ENCODE data around the gene APBB1IP. TPM values are rescaled to one million over a fixed set of nuclear protein-coding genes. Genes with fewer than 3 reads are reported as not detected.
A peak's percentile ranks its signal among the peaks of the same experiment; 100 is the strongest.

APBB1IP gene
- polyA plus RNA-seq, 2 of the 4 experiments (the other 2 are of a cell fraction): 0.96 to 9.2 TPM

DNA sequence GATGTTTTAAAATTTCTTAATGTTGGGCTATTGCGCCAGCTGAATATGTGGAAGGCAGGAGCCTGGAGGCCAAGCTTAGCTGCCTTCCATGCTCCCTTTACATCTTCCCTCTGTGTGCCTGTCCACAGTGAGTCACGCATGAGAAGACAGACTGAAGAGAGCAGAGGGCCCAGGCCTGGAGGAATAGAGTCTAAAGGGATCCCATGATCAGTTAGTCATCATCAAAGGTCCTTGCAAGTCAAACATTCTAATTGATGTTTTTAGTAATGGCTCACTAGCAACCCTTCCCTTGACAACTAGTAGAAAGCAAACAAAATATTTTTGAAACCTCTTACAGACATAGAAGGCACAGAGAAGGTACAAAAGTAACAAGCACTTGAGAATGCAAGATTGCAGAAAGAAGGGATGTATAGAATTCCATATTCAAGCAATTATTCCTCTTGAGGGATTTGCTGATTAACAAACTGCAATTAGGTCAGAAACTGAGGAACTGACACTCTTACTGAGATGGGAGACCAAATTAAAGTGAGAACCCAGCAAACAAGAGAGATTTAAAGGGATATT is 30.7 kb upstream of the APBB1IP start (continued):
- TF ChIP-seq HDAC2 (IDR thresholded peaks at IDR 0.05) (no peak), ZSCAN20 (CRISPR knock-in tag; IDR thresholded peaks at IDR 0.05) (no peak), JUNB (IDR thresholded peaks at IDR 0.05) (peak; percentile 92), FOSL2 (IDR thresholded peaks at IDR 0.05) (peak; percentile 88), FOSL2 (CRISPR knock-in tag; IDR thresholded peaks at IDR 0.05) (peak; percentile 97), CBX2 (IDR thresholded peaks at IDR 0.05; ENCODE audit: borderline replicate concordance, low read depth) (no peak), EP300 (IDR thresholded peaks at IDR 0.05) (peak; percentile 71 to 85; a peak in 3 of 5 replicates), SREBF2 (IDR thresholded peaks at IDR 0.05) (no peak), SMC3 (IDR thresholded peaks at IDR 0.05) (peak; percentile 42), ZC3H11A (IDR thresholded peaks at IDR 0.05) (no peak), EHMT2 (IDR thresholded peaks at IDR 0.05; ENCODE audit: low read depth) (no peak), FOSB (CRISPR knock-in tag; IDR thresholded peaks at IDR 0.05) (no peak), E2F6 (IDR thresholded peaks at IDR 0.05; ENCODE audit: borderline replicate concordance, low read depth) (no peak), EHF (CRISPR knock-in tag; IDR thresholded peaks at IDR 0.05) (no peak), CTCF (IDR thresholded peaks at IDR 0.05) (no peak), RCOR1 (IDR thresholded peaks at IDR 0.05; ENCODE audit: low read depth, low read length) (no peak), ESRRA (IDR thresholded peaks at IDR 0.05; ENCODE audit: borderline replicate concordance, low read length) (no peak)
- TF ChIP-seq, protein P1, sequence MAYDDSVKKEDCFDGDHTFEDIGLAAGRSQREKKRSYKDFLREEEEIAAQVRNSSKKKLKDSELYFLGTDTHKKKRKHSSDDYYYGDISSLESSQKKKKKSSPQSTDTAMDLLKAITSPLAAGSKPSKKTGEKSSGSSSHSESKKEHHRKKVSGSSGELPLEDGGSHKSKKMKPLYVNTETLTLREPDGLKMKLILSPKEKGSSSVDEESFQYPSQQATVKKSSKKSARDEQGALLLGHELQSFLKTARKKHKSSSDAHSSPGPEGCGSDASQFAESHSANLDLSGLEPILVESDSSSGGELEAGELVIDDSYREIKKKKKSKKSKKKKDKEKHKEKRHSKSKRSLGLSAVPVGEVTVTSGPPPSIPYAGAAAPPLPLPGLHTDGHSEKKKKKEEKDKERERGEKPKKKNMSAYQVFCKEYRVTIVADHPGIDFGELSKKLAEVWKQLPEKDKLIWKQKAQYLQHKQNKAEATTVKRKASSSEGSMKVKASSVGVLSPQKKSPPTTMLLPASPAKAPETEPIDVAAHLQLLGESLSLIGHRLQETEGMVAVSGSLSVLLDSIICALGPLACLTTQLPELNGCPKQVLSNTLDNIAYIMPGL (CRISPR knock-in tag; IDR thresholded peaks at IDR 0.05; ENCODE audit: borderline replicate concordance): no peak
- TF ChIP-seq, protein P2, sequence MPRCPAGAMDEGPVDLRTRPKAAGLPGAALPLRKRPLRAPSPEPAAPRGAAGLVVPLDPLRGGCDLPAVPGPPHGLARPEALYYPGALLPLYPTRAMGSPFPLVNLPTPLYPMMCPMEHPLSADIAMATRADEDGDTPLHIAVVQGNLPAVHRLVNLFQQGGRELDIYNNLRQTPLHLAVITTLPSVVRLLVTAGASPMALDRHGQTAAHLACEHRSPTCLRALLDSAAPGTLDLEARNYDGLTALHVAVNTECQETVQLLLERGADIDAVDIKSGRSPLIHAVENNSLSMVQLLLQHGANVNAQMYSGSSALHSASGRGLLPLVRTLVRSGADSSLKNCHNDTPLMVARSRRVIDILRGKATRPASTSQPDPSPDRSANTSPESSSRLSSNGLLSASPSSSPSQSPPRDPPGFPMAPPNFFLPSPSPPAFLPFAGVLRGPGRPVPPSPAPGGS (IDR thresholded peaks at IDR 0.05): 0 out of 3 replicates have a peak, but pooled peaks have one; percentile 52
- TF ChIP-seq, protein P3, sequence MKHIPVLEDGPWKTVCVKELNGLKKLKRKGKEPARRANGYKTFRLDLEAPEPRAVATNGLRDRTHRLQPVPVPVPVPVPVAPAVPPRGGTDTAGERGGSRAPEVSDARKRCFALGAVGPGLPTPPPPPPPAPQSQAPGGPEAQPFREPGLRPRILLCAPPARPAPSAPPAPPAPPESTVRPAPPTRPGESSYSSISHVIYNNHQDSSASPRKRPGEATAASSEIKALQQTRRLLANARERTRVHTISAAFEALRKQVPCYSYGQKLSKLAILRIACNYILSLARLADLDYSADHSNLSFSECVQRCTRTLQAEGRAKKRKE (CRISPR knock-in tag; IDR thresholded peaks at IDR 0.05; ENCODE audit: low read depth): no peak

DNA sequence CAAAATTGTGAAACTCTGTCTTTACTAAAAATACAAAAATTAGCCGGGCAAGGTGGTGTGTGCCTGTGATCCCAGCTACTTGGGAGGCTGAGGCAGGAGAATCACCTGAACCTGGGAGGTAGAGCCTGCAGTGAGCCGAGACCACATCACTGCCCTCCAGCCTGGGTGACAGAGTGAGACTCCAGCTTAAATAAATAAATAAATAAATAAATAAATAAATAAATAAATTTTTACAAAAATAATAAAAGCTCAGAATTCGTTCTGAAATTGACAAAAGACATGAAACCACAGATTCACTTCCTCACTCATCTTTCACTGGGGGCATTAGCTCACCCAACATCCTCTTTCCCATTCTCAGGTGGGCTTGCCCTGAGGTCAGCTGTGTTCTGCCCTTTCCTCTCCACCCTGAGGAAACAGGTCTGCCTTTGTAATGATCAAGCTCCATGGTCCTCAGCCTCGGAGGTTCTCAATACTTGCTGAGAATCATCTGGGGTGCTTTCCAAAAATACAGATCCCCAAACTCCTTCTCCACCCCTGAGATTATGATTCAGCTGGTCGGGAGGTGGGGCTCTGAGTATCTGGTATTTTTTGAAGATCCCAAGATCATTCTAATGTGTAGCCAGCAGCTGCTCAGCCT is 29.2 kb upstream of the APBB1IP start:
- Histone ChIP-seq H3K9me3 (no peaks in the 10 kb centered on the region), H3K27ac (peak overlapping the region; percentile 85 to 95), H3K4me1 (peaks cover 41% of the 10 kb centered on the region), H3K4me3 (no peak overlapping the region), H3K4me2 (peak overlapping the region; percentile 83; the same call in 1 of the 3 replicates)
- ChIA-PET POLR2A (no interaction called here), CTCF (interaction anchor here (1.3 to 2.2 kb wide), 3 partner anchors 15 to 148 kb away, joined by 3 to 5 read pairs (median 4); no protein-coding TSS in a partner anchor)
- DNase-seq (ENCODE audit: low read depth in 1 of 2, low spot score in 1 of 2): no peak
- TF ChIP-seq NR3C1 (IDR thresholded peaks at IDR 0.05): no peak
- peak; percentile 85 for TF ChIP-seq ZC3H11A (IDR thresholded peaks at IDR 0.05)
- WGBS (ENCODE audit: missing lambda C conversion rate): 69% methylated on average over 5 of the region's 5 CpGs
- ATAC-seq: no peak
- FAIRE-seq: no peak

All from A549 (cell line).